NB4 (cell line): ENCODE data around the gene FAM98A.

Source experiments
- DNase-seq: peaks from one replicate; pipeline ENCODE4 v3.0.0; 2010; ENCODE audit warnings: low read depth
- H3K4me3 ChIP-seq: one replicate; pipeline ENCODE4 v1.5.1; 2011; ENCODE audit warnings: mild to moderate bottlenecking, low read depth, low read length, moderate library complexity
- MAX ChIP-seq: IDR thresholded peaks from 2 replicates; pipeline ENCODE4 v1.6.1; 2011; ENCODE audit warnings: low read depth, low read length
- MYC ChIP-seq: IDR thresholded peaks from 2 replicates; pipeline ENCODE4 v1.6.1; 2011; ENCODE audit warnings: low read depth, low read length
- POLR2A ChIP-seq: IDR thresholded peaks from 2 replicates; pipeline ENCODE4 v1.6.1; 2011; ENCODE audit warnings: mild to moderate bottlenecking; ENCODE audit not compliant: insufficient read length; ENCODE audit errors: extremely low read depth
- TF ChIP-seq, protein P1 (sequence below): IDR thresholded peaks from one replicate; pipeline ENCODE4 v1.5.1; 2012; ENCODE audit warnings: low read depth, low read length

FAM98A gene

DNA sequence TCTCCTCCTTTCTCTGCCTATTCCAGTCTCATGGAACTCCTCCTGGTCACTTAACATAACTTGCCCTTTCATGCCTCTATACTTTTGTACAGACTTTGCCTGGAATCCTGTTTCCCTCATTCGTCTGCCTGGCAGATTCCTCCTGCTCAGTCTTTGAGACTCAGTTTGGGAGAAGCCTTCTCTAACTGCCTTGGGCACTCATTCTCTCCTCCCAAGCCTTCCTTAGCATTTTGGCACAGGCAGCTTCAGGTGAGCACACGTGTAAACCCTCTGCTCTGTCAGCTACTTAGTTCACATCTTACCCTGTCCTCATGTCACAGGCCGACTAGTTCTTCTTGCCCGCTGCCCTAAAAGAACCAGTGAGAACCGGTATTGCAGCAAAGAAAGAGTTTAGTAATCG lies 6.0 kb upstream of the FAM98A start:
- TF ChIP-seq MAX, result no peak
- TF ChIP-seq MYC, result no peak
- TF ChIP-seq POLR2A, result no peak
- TF ChIP-seq, protein P1, sequence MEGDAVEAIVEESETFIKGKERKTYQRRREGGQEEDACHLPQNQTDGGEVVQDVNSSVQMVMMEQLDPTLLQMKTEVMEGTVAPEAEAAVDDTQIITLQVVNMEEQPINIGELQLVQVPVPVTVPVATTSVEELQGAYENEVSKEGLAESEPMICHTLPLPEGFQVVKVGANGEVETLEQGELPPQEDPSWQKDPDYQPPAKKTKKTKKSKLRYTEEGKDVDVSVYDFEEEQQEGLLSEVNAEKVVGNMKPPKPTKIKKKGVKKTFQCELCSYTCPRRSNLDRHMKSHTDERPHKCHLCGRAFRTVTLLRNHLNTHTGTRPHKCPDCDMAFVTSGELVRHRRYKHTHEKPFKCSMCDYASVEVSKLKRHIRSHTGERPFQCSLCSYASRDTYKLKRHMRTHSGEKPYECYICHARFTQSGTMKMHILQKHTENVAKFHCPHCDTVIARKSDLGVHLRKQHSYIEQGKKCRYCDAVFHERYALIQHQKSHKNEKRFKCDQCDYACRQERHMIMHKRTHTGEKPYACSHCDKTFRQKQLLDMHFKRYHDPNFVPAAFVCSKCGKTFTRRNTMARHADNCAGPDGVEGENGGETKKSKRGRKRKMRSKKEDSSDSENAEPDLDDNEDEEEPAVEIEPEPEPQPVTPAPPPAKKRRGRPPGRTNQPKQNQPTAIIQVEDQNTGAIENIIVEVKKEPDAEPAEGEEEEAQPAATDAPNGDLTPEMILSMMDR, result no peak
- H3K4me3 ChIP-seq, result no peak overlapping the region
- DNase-seq, result no peak

DNA sequence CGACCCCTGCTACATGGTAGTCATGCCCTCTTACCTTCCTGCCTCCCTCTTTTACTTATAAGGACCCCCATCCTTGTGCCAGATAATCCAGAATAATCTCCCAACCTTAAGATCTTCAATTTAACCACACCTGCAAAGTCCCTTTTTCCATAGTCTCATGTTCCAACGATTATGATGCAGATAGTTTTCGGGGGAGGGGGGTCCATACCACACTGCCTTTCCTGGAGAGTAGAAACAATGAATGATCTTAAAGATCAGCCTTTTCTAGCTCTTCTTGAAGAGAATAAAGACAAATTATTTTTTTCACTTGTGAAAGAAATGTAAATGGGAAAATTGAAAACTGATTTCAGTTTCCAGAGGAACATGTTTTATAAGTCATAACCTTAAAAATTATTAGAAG lies 4.3 kb upstream of the FAM98A start:
- TF ChIP-seq POLR2A (no peak), MAX (no peak), MYC (no peak)
- TF ChIP-seq, protein P1, result no peak
- no peak for DNase-seq
- no peak overlapping the region for H3K4me3 ChIP-seq

- H3K4me3 ChIP-seq, result no peak overlapping the region
- TF ChIP-seq MYC (no peak), POLR2A (no peak), MAX (no peak)
- TF ChIP-seq, protein P1, result no peak
- DNase-seq, result no peak
Measured at GRCh38 chr2:33602201-33602830, 3.2 kb upstream of the FAM98A start.

- no peak for DNase-seq
- TF ChIP-seq, protein P1, result no peak
- TF ChIP-seq POLR2A (no peak), MAX (no peak), MYC (no peak)
- peak overlapping the region; percentile 92 for H3K4me3 ChIP-seq
Measured at GRCh38 chr2:33599943-33600192, 769 bp upstream of the FAM98A start.

DNA sequence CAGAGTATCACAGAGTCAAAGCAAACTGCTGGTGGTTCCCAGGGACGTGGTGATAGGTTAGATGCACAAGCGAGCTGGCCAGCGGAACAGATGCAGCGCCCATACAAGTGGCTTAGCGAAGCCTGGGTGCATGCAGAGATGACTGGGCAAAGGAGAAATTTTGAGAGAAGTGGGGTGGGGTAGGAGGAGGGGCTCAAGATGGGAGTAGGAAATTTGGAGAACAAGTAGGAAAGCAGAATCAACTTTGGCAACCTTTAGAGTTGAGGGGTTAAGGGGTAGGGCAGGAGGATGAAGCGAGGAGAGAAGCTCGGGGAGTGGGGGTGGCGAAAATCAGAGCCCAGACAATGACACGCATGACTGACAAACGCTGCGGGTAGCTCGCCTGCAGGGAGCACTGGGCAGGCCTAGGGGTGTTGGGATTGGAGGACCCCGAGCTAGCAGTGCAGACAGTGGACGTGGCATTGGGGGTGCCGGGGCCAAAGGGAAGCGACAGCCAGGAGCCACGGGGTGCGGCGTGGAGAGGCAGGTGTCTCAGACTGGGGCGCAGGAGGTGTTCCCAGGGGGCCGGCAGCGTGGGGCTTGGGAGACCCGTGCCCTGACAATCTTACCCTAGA lies 431 bp downstream of the FAM98A start:
- TF ChIP-seq MAX (no peak), MYC (peak; percentile 32; the same call in 1 of the 2 replicates), POLR2A (no peak)
- TF ChIP-seq, protein P1, result no peak
- H3K4me3 ChIP-seq, result peak overlapping the region; percentile 92
- DNase-seq, result peak; percentile 80
